ENCODE results near the gene CLDN14.

CLDN14 gene

GRCh38 chr21:36424592-36424991 lies 55.3 kb downstream of the CLDN14 start:
- H3F3A ChIP-seq (ENCODE audit: insufficient read depth, low read length), result no peaks in the 10 kb centered on the region
- no peaks in the 10 kb centered on the region for H3K4me1 ChIP-seq (ENCODE audit: insufficient read depth, low read length, severe bottlenecking)
- TF ChIP-seq CTCF (IDR thresholded peaks at IDR 0.05; ENCODE audit: low read length) (no peak), EZH2 (IDR thresholded peaks at IDR 0.05; ENCODE audit: borderline replicate concordance, low read length) (no peak)
- H3K4me3 ChIP-seq (ENCODE audit: low read depth, low read length, poor library complexity, severe bottlenecking), result no peak overlapping the region
- no peaks in the 10 kb centered on the region for H3K9me3 ChIP-seq (ENCODE audit: low read length)
- H3K9ac ChIP-seq (ENCODE audit: low read length), result no peak overlapping the region
- H3K79me2 ChIP-seq (ENCODE audit: insufficient read depth, low read length), result no peaks in the 10 kb centered on the region
- no peaks in the 10 kb centered on the region for H3K36me3 ChIP-seq (ENCODE audit: insufficient read depth, low read length)
- no peaks in the 10 kb centered on the region for H4K20me1 ChIP-seq (ENCODE audit: insufficient read depth, low read length)
- H3K4me2 ChIP-seq (ENCODE audit: low read length), result no peak overlapping the region
- H3K27me3 ChIP-seq (ENCODE audit: insufficient read depth, low read length), result no peaks in the 10 kb centered on the region
- no peak overlapping the region for H3K27ac ChIP-seq (ENCODE audit: low read depth, low read length, poor library complexity, severe bottlenecking)
- H2AFZ ChIP-seq (ENCODE audit: low read length), result no peak overlapping the region
- no peaks in the 10 kb centered on the region for H3K9me2 ChIP-seq (ENCODE audit: low read depth, low read length)

GRCh38 chr21:36423771-36424433 lies 56.0 kb downstream of the CLDN14 start:
- no peaks in the 10 kb centered on the region; the same call in 1 of the 2 replicates for H3K36me3 ChIP-seq (ENCODE audit: insufficient read depth, low read length)
- TF ChIP-seq CTCF (IDR thresholded peaks at IDR 0.05; ENCODE audit: low read length) (no peak), EZH2 (IDR thresholded peaks at IDR 0.05; ENCODE audit: borderline replicate concordance, low read length) (no peak)
- H4K20me1 ChIP-seq (ENCODE audit: insufficient read depth, low read length), result no peaks in the 10 kb centered on the region
- H3K79me2 ChIP-seq (ENCODE audit: insufficient read depth, low read length), result no peaks in the 10 kb centered on the region
- no peaks in the 10 kb centered on the region for H3K4me1 ChIP-seq (ENCODE audit: insufficient read depth, low read length, severe bottlenecking)
- no peak overlapping the region for H2AFZ ChIP-seq (ENCODE audit: low read length)
- H3K9ac ChIP-seq (ENCODE audit: low read length), result no peak overlapping the region
- no peaks in the 10 kb centered on the region for H3K9me3 ChIP-seq (ENCODE audit: low read length)
- H3K9me2 ChIP-seq (ENCODE audit: low read depth, low read length), result no peaks in the 10 kb centered on the region
- no peaks in the 10 kb centered on the region for H3F3A ChIP-seq (ENCODE audit: insufficient read depth, low read length)
- no peak overlapping the region for H3K4me3 ChIP-seq (ENCODE audit: low read depth, low read length, poor library complexity, severe bottlenecking)
- no peak overlapping the region for H3K27ac ChIP-seq (ENCODE audit: low read depth, low read length, poor library complexity, severe bottlenecking)
- H3K4me2 ChIP-seq (ENCODE audit: low read length), result no peak overlapping the region
- H3K27me3 ChIP-seq (ENCODE audit: insufficient read depth, low read length), result no peaks in the 10 kb centered on the region

- Histone ChIP-seq H3K79me2 (ENCODE audit: insufficient read depth, low read length) (no peaks in the 10 kb centered on the region), H3K27me3 (ENCODE audit: insufficient read depth, low read length) (no peaks in the 10 kb centered on the region), H2AFZ (ENCODE audit: low read length) (no peak overlapping the region), H3K4me1 (ENCODE audit: insufficient read depth, low read length, severe bottlenecking) (no peaks in the 10 kb centered on the region), H3K9ac (ENCODE audit: low read length) (no peak overlapping the region), H3K4me2 (ENCODE audit: low read length) (no peak overlapping the region), H3K4me3 (ENCODE audit: low read depth, low read length, poor library complexity, severe bottlenecking) (no peak overlapping the region), H4K20me1 (ENCODE audit: insufficient read depth, low read length) (no peaks in the 10 kb centered on the region), H3K9me3 (ENCODE audit: low read length) (no peaks in the 10 kb centered on the region), H3K36me3 (ENCODE audit: insufficient read depth, low read length) (peaks cover 4% of the 10 kb centered on the region), H3F3A (ENCODE audit: insufficient read depth, low read length) (no peaks in the 10 kb centered on the region), H3K9me2 (ENCODE audit: low read depth, low read length) (no peaks in the 10 kb centered on the region), H3K27ac (ENCODE audit: low read depth, low read length, poor library complexity, severe bottlenecking) (no peak overlapping the region)
- TF ChIP-seq EZH2 (IDR thresholded peaks at IDR 0.05; ENCODE audit: borderline replicate concordance, low read length) (no peak), CTCF (IDR thresholded peaks at IDR 0.05; ENCODE audit: low read length) (peak; percentile 75)
These were observed 57.4 kb downstream of the CLDN14 start for GRCh38 chr21:36422279-36423098.

Data from OCI-LY1 (cell line).